GM21825 (cell line): Measurements from ENCODE around the gene ATN1.
A peak's percentile ranks its signal among the peaks of the same experiment; 100 is the strongest.

ENCODE experiments used
- ATAC-seq: cut with Tn5 transposase; IDR thresholded peaks from one replicate; pipeline ENCODE4 v1.9.1; 2021; ENCODE audit warnings: mild to moderate bottlenecking, moderate library complexity; ENCODE audit not compliant: unreplicated experiment

The ATN1 gene

DNA sequence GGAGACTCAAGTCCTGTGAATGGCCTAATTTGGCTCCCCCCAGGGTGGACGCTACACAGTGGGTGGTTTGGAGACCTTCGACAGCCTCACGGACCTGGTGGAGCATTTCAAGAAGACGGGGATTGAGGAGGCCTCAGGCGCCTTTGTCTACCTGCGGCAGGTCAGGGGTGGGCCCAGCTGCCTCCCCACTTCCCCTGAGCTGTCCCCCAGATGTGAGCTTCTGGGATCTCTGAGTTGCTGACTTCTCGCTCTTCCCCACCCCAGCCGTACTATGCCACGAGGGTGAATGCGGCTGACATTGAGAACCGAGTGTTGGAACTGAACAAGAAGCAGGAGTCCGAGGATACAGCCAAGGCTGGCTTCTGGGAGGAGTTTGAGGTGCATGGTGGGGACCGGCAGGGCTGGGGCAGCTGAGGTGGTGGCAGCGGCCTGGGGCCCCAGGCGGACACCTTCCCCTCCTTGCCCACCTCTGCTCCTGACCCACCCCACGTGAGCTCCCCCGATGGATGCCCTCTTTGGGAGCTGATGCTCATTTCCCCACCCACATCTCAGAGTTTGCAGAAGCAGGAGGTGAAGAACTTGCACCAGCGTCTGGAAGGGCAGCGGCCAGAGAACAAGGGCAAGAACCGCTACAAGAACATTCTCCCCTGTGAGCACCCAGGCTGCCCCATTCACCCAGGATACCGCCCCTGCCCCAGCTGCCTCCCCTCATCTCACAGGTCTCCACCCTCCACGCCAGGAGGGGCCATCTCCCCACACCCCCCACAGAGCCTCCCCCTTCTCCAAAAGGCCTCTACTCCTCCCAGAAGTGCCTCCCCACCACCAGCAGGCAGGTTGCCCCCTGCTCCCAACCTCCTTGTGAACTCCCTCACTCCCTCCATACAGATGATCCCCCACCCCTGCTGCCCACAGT, 27.6 kb downstream of the ATN1 start:
- ATAC-seq = no peak

DNA sequence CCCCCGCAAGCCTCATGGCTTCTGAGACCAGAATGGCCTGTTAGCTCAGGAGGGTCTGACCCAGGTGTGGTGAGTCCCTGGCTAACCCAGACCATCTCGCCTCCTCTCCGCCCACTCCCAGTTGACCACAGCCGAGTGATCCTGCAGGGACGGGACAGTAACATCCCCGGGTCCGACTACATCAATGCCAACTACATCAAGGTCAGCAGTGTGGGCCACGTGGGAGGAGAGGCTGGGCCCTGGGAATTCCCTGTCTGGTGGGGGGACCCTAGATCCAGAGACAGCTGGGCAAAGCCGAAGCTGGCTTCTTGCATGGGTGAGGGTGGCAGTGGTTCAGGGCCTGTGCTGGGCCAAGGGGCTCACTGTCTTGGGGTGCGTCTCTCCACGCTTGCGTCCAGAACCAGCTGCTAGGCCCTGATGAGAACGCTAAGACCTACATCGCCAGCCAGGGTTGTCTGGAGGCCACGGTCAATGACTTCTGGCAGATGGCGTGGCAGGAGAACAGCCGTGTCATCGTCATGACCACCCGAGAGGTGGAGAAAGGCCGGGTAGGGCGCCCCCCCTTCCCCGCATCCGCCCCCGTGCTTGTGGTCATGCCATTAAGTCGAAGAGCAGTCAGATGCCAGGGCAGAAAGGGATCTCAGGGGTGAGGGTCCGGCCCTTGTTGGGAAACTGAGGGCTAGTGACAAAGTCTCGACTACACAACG, 28.4 kb downstream of the ATN1 start:
- ATAC-seq = no peak

DNA sequence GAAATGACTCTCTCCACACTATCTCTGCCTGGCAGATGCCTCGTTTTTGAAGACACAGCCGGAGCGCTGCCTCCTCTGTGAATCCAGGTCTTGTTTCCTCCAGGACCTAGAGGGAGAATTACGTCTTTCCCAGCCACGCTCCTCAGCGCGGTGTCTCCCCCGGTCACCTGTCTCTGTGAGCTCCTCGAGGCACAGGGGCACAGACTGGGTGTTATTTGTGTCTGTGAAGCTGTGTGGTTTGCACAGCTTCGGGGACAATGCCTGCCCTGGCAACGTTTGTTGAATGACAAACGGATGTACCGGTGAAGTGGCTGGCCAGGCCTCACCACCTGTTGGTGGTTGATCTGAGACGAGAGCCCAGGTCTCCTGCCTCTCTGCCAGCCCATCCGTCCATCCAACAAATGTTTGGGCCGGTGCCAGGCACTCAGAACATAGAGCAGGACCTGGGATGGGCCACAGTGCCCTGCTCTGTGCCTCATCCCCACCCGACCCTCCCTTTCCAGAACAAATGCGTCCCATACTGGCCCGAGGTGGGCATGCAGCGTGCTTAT, 29.5 kb downstream of the ATN1 start:
- no peak for ATAC-seq

DNA sequence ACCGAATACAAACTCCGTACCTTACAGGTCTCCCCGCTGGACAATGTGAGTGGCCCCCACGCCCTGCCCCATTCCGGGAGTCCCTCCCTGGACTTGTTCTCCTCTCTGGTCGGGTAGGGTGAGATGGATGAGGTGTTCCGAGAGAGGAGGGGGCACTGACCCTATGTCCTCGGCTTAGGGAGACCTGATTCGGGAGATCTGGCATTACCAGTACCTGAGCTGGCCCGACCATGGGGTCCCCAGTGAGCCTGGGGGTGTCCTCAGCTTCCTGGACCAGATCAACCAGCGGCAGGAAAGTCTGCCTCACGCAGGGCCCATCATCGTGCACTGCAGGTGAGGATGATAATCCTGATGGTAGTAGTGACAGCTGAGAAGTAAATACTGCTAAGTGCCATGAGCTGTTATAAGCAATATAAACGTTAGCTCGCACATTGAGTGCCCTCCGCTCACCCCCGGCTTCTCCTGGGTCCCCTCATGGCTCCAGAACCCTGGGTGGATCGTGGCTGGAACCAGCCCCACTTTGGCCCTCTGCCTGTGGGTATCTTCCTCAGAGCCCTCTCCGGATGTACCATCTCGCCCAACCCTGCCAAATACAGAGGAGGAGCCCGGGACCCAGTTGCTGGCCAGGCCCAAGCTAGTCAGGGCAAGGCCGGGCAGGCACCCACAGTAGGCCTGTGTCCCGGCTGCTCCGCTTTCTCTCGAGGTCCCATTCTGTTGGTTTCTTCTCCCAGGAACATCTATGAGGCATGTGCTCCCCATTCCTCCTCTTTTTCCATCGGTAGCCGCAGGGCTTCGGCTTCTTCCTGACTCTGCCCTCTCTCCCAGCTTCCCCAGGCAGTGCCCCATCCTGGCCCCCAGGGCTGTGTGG, 30.2 kb downstream of the ATN1 start:
- ATAC-seq = no peak

DNA sequence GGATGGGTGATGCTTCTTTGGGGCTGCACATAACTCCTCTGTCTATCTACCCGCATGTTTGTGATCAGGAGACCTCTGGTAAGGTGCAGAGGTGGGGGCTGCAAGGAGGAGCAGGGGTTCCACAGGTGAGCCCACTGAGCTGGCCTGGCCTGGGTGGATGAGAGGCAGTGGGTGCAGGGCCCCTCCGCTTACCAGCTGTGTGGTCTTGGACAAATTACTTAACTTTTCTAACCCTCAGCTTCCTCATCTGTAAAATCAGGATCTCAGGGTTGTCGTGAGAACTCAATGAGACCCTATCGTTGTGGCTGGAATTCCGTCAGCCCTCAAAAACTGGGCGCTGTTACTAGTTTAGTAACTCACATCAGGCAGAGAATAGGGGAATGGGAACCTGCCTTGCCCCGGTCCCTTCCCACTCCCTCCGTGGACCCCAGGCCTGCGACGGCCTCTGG, 30.9 kb downstream of the ATN1 start:
- ATAC-seq = no peak

DNA sequence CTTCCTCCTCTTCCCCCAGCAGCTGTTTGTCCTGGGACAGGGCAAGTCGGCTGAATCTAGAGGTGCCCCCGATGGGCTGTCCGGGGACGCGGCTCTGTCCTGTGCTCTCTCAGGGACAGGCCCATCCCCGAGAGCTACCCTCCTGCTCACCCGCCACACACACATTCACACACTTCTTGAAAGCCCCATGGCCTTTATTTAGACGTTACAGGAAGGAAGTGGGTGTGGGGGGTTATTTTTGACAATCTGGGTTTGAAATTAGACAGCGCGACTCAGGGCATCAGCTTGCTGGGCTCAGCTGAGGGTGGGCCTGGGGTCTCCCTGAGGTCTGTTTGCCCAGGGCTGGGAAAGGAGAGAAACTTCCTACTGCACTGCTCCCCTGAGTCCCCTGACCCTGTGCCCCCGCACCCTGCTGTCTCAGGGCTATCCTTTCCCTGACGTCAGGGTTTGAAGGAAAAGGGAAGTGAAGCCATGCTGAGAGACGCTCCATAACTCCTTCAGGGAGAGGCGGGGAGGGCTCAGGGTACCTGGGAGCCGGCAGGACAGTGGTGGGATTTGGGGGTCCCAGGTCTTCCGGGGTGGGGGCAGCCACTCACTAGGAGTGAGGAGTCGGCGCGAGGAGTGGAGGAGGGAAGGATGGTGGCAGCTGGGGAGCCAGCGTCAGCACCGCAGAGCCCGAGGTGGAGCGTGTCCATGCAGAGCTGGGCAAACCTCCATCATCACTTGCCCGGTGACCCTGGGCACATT, 31.5 kb downstream of the ATN1 start:
- peak; percentile 43 for ATAC-seq

DNA sequence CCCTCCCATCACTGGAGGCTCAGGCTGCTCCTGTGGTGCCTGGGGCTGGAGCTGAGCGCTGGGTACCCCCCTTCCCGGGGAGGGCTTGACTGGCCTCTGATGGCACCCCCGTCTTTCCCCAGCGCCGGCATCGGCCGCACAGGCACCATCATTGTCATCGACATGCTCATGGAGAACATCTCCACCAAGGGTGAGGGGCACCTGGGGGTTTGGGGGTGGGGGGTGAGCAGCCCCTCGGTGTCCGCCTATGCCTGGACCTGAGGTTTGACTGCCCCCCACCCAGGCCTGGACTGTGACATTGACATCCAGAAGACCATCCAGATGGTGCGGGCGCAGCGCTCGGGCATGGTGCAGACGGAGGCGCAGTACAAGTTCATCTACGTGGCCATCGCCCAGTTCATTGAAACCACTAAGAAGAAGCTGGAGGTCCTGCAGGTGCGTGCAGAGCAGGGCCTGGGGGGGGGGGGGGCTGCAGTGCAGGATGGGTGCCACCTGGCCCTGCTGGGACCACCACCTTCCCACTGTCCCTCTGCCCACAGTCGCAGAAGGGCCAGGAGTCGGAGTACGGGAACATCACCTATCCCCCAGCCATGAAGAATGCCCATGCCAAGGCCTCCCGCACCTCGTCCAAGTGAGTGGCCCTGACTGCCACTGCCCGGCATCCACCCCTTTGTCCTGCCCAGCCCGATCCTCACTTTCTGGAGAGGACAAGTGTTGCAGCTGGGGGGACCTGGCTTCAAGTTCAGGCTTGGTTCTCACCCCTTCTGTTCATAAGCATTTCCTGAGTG, 32.2 kb downstream of the ATN1 start:
- no peak for ATAC-seq

DNA sequence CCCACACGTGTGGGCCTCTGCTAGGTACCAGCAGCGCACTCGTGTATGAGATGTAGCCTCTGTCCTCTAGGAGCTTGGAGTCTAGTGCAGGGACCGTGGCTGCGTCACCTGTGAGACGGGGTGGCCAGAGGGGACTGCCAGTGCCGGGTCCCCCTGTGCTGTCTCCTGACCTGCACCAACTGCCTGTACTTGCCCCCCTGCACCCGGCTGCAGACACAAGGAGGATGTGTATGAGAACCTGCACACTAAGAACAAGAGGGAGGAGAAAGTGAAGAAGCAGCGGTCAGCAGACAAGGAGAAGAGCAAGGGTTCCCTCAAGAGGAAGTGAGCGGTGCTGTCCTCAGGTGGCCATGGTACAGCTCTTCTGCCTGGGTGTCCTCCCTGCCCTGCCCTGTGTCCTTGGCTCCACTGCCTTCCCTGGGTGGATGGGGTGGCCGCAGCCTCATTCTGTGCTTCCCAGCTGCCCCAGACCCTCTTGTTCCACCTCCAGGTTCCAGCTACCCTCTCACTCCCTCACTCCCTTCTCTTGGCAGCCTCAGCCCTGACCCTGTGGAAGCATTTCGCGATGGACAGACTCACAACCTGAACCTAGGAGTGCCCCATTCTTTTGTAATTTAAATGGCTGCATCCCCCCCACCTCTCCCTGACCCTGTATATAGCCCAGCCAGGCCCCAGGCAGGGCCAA, 33.0 kb downstream of the ATN1 start:
- ATAC-seq = peak; percentile 20

DNA sequence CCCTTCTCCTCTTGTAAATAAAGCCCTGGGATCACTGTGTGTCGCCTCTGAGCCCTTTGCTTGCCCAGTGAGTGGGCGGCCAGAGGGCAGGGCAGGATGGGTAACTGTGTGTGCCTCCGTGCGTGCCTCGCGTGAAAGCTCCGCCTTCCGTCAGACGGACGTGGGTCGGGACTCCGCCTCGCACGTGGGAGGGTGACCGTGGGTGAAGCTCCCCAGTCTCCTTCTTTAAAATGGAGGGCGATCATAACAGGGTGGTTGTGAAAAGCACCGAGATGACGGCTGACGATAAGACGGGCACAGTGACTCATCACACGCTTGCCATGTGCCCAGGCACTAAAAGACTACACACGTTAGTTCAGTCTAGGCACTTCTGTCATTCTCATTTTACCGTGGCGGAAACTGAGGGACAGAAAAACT, 33.5 kb downstream of the ATN1 start:
- ATAC-seq = no peak

DNA sequence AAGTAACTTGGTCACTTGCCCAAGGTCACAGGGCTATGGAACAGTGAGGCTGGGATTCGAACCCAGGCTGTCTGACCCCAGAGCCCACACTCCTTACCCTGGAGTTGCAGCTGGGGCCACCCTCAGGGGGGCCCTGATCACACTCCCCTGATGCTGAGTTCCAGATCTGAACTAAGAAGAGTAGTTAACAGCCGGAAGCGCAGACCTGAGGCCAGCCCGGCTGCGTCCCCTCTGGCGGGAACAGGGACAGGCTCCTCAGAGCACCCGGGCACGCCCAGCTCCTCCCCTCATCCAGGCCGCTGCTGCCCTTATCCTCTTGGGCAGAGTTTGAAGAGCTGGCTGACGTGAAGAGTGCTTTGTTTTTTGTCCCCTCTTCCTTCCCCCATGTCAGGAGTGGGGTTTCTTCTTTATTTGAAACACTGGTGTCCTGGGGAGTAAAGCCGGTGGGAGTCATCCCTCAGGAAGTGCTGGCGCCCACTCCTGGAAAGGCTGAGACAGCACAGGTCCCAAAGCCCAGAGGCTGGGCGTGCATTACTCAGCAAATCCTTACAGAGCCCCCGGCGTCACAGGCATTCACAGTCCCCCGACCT, 34.0 kb downstream of the ATN1 start:
- no peak for ATAC-seq

DNA sequence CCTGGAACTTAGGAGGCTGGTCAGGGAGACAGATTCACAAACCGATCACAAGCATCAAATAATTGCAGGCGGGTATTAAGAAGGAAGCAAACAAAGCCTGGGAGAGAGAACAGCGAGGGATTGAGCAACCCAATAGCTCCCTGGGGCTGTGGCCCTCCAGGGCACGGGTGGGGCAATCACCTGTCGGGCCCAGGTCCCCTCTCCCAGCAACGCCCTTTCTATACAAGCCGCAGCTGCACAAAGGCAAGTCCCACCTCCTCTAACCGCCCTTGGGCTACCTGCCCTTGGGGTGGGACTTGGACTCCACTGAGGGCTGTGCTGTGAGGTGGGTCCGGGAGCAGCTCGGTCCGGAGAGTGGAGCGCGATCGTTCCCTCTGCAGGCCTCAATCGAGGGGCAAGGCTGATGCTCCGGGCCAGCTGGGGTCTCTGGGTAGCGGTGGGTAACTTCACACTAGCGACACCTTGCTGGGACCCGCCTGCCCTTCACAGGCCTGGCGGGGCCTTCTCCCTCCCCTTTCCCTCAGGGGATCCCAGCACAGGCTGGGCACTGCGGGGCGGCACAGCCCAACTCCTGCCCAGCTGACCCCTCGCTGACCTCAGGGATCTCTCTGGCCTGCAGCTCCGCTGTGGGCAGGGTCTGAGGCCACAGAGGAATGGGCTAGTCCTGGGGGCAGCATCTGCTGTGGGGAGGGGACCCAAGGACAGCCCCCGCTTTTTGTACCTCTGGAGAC, 34.7 kb downstream of the ATN1 start:
- ATAC-seq = no peak

DNA sequence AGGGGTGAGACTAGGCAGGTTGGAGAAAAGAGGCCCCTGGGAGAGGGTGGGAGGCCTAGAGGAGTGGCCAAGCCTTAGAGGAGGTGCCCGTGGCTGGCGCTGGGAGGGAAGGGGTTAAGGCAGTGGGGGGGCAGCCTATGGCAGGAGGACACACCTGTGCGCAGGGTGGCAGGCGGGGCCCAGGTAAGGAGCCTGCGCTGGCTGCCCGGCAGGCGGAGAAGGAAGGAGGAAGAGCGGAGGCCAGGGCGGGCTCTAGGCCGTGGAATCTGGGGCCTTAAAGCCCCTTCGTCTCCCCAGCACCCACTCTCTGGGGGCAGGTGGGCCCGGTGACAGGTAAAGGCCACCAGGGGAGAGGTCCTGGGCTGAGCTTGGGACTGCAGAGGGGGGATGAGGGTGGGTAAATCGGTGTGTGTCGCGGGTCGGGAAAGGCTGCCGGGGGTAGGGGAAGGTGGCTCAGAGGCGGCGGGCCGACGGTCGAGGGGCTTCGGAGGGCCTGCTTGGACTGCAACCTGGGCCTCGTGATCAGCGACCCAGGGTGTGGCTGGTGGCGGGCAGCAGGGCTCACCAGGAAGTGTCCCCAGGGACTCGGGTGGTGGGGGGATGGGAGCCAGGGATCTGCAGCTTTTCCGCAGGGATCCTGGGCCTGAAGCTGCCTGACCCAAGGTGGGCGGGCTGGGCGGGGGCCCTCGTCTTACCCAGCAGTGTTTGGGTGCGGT, 35.4 kb downstream of the ATN1 start:
- ATAC-seq = no peak

DNA sequence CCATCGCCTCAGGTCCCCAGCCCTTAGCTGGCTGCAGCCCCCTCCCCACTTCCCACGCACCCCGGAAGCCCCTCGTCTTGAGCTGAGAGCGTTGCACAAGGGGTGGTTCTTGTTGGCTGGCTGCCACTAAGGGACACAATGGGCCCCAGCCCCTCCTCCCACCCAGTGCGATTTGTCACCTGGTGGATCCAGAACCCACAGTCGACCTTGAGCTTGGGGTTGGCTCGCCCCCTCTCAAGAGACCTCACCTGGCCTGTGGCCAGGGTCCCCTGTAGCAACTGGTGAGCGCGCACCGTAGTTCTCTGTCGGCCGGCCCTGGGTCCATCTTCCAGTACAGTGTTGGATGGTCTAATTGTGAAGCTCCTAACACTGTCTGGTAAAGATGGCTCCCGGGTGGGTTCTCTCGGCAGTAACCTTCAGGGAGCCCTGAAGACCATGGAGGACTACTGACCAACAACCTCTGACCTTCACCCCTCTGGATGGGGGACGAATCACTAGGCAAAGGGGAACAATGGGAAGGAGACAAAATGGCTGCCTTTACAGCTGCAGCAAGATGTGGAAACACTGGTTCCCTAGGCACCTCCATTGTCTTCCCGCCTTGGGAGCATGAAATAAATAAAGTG, 36.1 kb downstream of the ATN1 start:
- ATAC-seq = no peak

DNA sequence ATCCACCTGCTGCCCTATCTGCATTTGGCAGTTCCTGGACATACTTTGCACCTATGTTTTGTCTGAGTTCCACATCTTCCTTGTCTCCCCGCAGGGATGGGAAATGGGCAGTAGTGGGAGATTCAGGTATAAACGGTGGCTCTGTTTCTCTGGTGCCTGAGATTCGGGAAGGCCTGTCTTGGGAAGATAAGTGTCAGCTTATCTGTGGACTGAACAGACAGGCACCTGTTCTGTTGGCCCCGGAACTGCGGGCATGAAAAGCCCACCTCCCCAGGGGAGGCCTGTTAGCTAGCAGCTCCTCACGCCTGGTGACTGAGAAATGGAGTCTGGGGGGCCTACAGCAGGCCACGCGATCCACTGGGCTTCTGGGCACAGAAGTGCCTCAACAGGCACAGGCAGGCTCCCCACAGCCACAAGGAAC, 36.9 kb downstream of the ATN1 start:
- ATAC-seq = no peak

DNA sequence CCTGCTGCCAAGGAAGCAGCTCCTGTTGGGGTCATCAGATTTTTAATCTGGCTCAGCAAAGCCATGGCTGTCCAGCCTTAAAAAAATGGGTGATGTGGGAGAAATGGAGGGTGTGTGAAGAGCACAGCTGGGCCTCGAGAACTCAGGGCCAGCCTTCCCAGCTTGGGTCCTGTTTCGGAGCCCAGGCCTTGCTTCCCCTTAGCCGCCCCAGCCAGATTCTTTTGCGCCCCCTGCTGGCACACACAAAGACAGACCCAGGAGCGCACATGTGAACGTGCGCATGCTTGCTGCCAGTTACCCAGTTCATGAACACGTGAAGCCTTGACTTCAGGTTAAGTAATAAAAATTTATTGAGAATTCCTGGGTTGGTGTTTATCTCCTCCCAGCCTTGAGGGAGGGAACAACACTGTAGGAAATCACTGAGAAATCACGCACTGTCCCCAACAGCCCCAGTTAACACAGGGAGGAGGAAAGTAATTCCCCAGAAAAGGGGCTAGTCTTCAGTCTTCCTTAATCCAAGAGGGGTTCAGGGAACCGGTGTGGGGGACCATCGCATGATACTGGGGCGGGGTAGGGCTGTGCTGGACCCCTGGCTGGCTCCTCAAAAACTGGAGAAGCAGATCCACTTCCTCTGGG, 37.4 kb downstream of the ATN1 start:
- ATAC-seq = peak; percentile 32

DNA sequence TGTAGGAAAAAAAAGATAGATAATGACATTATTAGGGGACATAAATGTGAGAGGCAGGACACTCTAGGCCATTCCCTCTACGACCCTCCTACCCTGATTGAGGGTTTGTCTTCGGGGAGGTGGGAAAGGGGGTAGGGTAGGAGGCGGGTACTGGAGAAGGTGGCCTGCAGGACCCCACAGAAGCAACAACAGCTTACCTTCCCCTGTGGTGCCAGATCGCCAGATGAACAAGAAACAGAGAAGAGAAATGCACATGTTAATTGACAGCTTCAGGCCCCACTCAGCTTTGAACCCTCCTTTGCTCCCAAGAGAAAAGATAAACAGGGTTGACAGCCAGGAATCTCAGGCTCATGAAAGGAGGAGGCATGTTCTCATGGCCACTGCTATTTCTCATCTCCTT, 38.0 kb downstream of the ATN1 start:
- no peak for ATAC-seq
